Hepatocyte (in vitro differentiated cells): ENCODE data around the gene XIRP1.

Experiments
- CTCF ChIP-seq: fragments of 200-600 bp; sonication (generic); IDR thresholded peaks from 2 replicates; pipeline ENCODE4 v1.5.1; 2016; ENCODE audit warnings: antibody characterized with exemption, mild to moderate bottlenecking; ENCODE audit not compliant: poor library complexity
- EZH2 ChIP-seq: fragments of 200-600 bp; sonication (generic); IDR thresholded peaks from 2 replicates; pipeline ENCODE4 v1.6.1; 2016; ENCODE audit warnings: antibody characterized with exemption, mild to moderate bottlenecking, borderline replicate concordance
- EZH2phosphoT487 ChIP-seq: fragments of 200-600 bp; sonication (generic); IDR thresholded peaks from one replicate; pipeline ENCODE4 v1.6.1; 2018; ENCODE audit warnings: antibody characterized with exemption, mild to moderate bottlenecking, low read depth, moderate library complexity; ENCODE audit not compliant: unreplicated experiment, severe bottlenecking

- no peak for TF ChIP-seq CTCF
- no peak for TF ChIP-seq EZH2
- no peak for TF ChIP-seq EZH2phosphoT487
Observed at GRCh38 chr3:39221141-39221530, 28.7 kb upstream of the XIRP1 start.
